GF-D8 (cell line): ENCODE measurements around the gene UPF3A.
"Not testable (repeated sequence)": the region's sequence is repeated elsewhere in the genome, so short reads cannot be mapped to it uniquely, and the experiment has no call there.

Experiments
- DNase-seq: peaks from one replicate; lab custom pipeline; 2025; lab: John Stamatoyannopoulos, UW

Gene UPF3A

GRCh38 chr13:114264313-114264712, 17.1 kb upstream of the UPF3A start:
- not testable (repeated sequence) for DNase-seq

- no peak for DNase-seq
Measured at GRCh38 chr13:114264886-114265611, 16.4 kb upstream of the UPF3A start.

DNA sequence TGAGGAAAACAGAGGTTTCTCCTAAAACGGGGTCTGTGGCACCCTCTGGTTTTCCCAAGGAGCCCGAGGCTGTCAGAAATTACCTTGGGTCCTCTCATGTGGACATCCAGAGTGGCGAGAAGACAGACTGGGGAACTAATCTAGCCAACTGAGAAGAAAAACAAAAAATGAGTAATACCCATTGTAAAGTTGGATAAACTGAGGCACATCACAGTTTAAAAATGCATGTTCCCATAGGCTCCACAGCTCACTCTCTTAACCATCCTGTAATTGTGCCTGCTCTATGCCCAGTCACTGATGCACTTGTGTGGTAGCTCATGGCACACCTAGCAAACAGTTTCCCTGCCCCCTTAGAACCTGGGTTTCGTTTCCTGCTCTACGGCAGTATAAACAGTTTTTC, 15.2 kb upstream of the UPF3A start:
- no peak for DNase-seq

DNA sequence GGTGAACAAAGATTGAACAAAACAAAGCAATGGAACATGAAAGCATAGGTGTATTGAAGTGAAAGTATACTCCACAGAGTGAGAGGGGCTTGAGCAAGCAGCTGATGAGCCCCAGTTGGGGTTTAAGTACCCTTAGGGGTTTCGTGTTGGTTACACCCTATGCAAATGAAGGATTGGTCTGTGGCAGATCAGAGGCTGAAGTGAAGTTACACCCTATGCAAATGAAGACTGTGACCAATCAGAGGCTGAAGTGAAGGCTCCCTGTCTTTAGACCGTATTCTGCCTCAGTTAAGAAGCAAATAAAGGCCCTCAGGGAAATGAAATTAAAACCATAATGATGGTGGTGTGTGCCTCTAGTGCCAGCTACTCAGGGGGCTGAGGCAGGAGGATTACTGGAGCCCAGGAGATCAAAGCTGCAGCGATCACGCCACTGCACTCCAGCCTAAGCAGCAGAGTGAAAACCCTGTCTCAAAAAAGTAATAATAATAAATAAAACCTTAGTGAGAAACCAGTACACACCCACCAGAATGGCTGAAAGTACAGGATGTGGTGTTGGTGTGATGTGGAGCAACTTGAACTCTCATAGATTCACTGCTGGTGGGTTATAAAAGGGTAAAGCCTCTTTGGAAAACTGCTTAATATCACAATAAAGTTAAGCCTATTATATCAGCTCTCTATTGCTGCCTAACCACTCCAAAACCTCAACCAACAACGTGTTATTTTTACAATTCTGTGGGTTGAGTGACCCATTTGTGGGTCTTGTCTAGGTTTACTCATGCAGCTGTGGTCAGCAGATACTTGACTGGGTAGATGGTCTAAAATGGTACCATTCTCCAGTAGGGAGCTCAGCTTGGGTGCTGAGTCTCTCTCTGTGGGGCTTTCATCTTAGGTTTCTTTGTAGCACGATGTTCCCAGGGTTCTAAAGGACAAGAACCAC, 12.8 kb upstream of the UPF3A start:
- DNase-seq: no peak

GRCh38 chr13:114269281-114269770, 12.1 kb upstream of the UPF3A start:
- no peak for DNase-seq

DNA sequence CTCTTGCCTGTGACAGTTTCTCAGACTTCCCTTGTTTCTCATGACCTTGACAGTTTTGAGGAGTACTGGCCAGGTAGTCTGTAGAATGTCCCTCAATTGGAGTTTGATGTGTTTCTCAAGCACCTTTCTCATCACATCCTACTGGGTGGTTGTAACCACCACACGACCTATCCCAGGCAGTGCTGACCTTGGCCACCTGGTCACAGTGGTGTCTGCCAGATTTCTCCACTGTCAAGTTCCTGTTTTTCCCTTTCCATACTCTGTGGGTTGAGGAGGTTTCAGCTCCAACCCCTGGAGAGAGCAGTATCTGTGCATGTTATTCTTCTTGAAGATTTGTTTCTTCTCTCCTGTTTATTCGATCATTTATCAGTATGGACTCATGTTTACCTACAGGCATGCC, 8.4 kb upstream of the UPF3A start:
- no peak for DNase-seq

DNA sequence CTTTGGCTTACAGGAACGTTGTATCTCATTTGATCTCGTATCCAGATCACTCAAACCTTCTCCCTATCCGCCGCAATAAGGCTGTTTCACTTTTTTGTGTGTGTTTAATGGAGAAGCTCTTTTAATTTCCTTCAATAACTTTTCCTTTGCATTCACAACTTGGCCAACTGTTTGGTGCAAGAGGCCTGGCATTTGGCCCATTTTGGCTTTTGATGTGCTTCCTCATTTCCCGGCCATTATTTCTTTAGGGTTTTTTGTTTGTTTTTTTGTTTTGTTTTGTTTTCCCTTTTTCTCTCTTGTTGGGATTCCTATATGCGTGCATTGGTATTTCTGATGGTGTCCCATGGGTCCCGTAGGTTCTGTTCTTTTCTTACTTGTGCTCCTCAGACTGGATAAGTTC, 6.1 kb upstream of the UPF3A start:
- peak; percentile 40 for DNase-seq

GRCh38 chr13:114279146-114279545, 2.3 kb upstream of the UPF3A start:
- DNase-seq: no peak

- peak; percentile 24 for DNase-seq
Measured at GRCh38 chr13:114279758-114280355, 1.5 kb upstream of the UPF3A start.

GRCh38 chr13:114282041-114282670, 755 bp downstream of the UPF3A start:
- DNase-seq: peak; percentile 65

GRCh38 chr13:114283576-114283975, 2.2 kb downstream of the UPF3A start:
- DNase-seq: no peak

GRCh38 chr13:114284680-114285079, 3.3 kb downstream of the UPF3A start:
- DNase-seq: no peak

- no peak for DNase-seq
Measured at GRCh38 chr13:114285166-114285808, 3.9 kb downstream of the UPF3A start.

DNA sequence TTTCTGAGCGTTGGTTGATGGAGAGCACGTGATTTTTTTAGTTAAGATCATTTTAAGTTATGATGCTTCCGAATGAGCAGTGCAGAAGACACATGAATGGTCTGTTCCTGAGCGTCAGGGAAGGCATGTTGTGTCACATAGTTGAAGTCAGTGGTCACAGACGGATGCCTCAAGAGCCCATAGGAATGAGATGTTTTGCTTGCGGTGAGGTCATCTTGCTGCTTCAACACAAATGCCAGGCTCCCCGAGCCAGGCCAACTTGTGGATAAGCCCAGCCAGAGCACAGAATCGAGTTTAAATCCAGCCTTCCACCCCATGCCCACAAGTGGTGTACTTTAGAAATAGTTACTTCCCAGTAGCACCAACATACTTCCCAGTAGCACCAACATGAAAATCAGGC, 5.4 kb downstream of the UPF3A start:
- DNase-seq: no peak

DNA sequence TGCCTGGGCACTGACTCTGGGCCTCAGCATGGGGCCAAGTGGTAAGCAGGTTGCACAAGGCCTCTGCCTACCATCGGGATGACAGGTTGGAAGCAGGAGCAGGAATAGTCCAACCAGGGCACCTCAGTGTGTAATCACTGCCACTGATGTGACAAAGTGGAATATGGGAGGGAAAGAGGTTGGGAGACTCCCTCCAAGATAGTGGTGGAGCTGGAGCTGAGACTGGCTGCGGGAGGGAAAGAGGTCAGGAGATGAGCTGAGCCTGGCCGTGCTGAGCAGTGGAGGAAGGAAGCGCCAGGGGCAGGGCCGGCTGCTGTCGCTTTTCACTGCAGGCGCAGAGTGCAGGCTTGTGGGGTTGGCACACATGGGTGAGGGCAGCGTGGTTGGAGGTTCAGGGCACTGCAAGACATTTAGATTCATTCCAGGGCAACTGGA, 6.8 kb downstream of the UPF3A start:
- no peak for DNase-seq

DNA sequence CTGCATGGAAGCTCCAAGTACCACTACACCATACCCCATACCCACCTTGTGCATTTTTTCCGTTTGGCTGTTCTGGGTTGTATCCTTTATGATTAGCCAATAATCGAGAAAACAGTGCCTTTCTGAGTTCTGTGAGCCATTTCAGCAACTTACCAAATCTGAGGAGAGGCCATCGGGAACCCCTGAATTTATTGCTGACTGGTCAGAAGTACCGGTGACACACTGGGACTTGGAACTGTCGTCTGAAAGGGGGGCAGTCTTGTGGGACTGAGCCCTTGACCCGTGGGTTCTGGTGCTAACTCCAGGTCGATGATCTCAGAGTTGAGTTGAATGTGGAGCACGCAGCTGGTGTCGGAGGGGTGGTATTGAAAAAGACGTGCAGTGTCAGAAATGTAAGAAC, 15.0 kb downstream of the UPF3A start:
- no peak for DNase-seq

- DNase-seq: no peak
Measured at GRCh38 chr13:114296902-114297301, 15.5 kb downstream of the UPF3A start.

DNA sequence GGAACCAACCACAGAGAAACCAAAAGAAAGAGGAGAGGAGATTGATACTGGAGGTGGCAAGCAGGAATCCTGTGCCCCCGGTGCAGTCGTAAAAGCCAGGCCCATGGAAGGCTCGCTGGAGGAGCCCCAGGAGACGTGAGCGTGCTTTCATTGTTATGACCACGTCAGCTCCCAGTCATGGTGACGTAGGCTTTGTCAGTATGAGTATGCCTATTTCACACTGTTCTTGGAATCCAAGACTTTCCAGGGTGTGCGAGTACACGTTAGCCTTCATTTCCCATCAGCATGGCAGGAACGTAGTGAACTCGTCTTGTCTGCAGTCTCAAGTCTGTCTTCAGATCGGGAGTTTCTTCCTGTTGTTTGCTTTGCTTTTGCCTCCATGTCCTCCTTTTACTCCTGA, 17.5 kb downstream of the UPF3A start:
- no peak for DNase-seq

DNA sequence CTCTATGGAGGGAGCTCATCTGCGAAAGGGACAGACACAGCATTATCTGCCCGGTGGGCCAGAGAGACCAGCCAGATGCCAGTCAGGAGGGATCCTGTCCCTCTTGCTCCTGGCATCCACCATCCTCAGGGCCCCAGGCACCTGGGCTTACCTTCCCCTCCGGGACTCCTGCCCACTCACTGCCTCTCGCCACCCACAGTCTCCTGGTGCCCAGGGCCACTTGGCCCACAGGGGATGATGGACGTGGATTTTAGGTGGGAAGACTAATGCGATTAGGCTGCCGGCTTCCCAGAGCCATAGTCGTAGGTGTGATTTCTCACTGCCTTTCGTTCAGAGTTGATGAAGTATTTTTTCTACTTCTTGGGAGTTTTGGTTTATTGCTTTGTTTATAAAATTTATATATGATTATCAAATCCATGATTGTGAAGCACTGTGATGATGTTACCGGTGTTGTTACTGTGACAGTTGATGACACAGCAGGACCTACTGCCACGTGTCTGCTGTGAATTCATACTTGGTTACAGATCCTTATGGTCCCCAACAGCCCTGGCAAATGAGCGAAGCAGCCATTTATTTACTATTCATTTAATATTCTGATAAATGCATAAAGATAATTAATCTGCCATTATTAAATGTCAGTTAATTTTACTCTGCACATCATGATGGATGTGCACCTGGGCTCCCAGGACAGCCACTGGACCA, 18.4 kb downstream of the UPF3A start:
- no peak for DNase-seq

DNA sequence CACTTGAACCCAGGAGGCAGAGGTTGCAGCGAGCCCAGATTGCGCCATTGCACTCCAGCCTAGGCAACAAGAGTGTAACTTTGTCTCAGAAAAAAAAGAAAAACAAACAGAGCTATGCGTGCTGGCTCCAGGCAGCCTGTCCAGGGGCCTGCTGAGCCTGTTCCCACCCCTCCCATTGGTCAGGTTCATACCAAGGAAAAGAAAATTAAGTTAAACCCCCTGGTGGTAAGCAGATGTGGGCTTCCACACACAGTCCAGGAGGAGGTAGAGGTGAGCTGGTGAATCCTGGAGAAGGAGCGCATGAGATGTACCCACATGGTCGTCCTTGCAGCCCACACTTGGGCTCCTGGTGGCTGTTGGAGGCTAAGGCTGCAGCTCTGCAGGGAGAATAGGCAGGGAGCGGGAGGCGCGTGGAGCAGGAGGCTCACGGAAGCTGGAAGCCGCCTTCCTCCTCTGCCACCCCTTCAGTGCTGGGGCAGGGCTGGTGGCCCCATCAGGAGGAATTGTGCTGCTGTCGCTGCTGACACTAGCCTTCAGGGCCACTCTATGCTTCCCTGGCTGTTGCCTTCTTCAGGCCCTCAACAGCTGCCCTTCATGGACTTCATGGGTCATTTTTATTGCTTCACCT, 22.4 kb downstream of the UPF3A start:
- DNase-seq: no peak
